NCI-H1092 (cell line): ENCODE data around the gene UBE3D.
"Not testable (repeated sequence)": the region's sequence is repeated elsewhere in the genome, so short reads cannot be mapped to it uniquely, and the experiment has no call there.

ENCODE experiments used
- DNase-seq: peaks from one replicate; lab custom pipeline; 2025; lab: John Stamatoyannopoulos, UW

Gene UBE3D

DNA sequence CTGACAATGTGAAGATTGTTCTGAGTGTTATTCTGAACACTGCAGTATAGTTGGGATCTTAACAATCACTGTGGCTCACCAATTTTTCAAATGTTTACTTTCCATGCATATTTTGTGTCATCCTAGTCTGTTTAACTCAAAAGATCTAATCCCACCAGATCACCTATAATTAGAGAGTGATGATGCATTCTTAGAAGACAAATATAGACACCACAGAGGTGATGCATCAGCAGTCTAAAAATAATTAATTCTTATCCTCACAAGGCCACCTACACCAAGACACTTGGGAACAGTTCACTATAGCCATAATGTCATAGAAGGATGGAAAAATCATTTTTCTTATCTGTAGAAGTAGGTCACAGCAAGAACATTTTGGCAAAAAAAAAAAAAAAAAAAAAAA lies 154.8 kb downstream of the UBE3D start:
- no peak for DNase-seq

DNA sequence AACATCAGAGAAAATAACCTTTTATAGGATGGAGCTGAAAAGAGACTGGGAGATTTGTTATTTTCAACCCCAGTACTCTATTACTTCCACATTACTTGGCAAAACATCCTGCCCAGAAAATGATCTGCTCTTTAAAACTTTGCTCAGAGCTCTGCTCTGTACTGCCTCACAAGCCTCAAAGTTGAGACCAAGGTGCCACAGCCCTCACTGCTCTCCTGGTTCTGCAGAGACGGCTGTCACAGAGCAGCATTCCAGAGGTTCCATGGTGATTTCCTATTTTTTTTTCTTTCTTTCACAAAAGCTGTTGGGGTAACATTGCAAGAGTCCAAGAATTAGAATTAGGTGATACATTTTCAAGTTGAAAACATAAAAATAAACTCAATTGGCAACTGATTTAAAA lies 155.2 kb downstream of the UBE3D start:
- DNase-seq, result no peak

DNA sequence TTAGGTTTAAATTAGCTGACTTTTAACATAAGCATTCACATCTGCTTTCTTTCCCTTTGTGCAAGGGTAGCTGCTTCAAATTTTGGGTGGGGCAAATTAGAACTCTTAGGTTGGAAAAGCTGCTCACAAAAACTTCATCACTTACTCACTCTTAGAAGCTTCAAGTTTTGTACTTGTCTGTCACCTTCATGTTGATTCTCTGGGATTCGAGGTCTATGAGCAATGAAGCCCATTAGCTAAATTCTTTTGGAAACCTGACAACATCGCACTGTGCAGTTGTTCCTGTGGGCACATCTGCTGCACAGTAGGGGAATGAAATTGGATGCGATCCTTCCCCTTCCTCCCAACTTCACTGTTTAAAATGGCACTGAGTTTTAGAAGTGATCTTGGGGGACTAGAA lies 156.1 kb downstream of the UBE3D start:
- no peak for DNase-seq

DNA sequence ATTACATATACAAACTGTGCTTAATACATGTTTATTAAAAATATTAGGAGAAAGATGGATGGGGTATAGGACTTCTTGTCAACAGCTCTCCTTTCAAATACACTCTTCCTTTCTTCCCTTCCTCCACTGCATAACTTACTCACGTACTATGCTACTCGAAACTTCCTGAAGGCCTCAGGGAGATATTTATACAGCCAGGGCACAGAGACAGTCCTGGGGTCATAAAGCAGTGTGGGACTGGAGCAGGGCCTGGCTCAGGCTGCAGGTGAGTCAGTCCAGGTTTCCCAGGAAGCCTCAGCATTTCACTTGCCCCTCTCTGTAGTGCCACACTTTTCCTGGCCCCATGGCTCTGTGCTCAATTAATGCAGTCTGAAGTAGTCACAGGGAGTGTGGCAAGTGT lies 157.0 kb downstream of the UBE3D start:
- DNase-seq, result no peak

DNA sequence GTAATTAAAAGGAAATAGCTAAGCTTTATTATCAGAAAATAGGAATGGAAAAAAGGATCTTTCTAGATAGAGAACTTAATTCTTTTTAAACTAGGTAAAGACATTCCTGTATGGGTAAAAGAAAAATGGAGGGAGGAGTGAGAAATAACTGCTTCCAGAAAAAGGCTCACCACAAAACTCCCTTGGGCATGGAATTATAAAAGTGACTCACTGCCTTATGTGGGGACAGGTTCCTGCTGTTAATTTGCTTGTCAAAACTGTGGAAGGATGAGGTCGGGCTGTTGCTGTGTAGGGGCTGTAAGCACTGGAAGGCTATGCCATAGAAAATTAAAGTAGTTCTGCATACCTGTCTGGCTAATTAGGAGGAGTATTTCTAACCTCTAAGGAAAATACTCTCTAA lies 158.7 kb downstream of the UBE3D start:
- no peak for DNase-seq

DNA sequence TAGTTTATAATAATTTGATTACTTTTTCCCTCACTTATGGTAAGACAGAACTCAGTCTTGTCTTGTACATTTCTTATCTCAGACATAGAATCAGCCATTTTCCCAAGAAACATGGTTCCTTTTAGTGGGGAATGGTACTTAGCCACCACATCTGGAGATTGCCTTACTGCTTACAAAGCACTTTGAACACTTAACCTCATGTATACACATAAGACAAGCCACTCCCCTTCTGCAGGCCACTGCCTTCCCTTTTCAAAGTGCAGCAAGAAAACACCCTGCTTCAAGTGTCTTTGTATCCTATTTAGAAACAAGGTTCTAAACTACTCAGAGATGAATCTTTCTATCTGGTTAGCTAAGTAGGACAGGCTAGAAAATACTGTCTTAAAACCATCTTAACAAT lies 159.2 kb downstream of the UBE3D start:
- DNase-seq, result no peak

DNA sequence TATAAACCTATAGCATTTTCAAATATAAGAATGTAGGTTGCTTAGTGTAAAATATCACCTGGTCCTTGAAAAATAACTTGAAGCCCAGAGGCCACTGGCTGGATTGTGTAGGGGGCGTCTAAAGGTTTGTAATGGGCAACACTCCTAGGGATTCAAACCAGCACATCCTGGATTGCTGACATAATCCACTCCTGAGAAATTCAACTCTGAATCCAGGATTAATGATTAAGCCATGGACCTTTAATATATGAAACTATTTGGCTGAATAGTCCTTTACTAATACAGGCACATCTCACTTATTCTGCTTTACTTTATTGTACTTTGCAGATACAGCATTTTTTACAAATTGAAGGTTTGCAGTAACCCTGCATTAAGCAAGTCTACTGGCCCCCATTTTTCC lies 160.8 kb downstream of the UBE3D start:
- DNase-seq, result no peak

DNA sequence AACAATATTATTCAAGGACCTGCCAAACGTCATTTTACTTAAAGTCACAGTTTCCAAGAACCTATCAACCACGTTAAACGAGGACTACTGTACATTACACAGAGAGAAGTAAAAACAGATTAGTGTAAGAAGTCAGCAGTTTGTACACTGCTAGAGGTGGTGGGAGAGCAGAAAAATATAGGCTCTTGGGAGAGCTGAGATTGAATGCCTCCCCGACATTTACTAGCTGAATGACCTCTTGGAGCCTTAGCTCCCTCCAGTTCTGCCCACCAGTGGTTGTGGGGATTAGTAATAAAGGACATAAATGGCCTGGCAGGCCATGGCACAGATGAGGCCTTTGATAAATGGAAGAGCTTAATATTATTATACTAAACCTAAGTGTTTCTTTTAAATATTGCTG lies 161.4 kb downstream of the UBE3D start:
- DNase-seq, result no peak

DNA sequence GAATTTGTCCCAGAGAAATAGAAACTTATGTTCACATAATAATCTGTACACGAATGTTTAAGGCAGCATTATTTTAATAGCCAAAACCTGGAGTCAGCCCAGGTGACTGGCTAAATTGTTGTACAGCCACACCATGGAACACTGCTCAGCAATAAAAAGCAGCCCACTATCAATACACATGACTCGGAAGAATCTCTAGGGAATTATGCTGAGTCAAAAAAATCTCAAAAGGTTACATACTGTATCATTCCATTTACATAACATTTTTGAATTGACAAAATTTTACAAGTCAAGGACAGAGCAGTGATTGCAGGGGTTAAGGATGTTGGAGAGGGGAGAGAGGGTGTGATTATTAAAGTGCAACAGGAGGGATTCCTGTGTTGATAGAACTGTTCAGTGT lies 163.4 kb downstream of the UBE3D start:
- DNase-seq, result no peak

DNA sequence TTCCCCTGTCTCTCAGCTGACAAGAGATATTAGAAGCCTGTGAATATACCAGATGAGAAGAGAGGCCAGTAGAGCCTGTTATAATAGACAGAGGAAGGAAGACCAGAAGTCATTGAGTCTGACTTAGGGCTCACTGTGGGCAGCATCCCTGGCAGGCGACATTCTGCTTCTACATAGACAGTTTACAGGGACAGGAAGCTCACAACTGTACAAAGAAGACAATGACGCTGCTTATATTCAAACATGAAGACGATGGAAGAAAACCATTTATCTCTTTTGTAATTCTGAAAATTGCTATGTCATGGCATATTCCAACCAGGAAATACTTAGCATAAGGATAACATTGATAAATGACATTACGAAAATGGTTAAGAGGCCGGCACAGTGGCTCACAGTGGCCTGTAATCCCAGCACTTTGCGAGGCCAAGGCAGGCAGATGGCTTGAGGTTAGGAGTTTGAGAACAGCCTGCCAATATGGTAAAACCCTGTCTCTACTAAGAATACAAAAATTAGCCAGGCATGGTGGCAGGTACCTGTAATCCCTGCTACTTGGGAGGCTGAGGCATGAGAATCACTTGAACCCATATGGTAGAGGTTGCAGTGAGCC lies 170.9 kb downstream of the UBE3D start:
- no peak for DNase-seq

DNA sequence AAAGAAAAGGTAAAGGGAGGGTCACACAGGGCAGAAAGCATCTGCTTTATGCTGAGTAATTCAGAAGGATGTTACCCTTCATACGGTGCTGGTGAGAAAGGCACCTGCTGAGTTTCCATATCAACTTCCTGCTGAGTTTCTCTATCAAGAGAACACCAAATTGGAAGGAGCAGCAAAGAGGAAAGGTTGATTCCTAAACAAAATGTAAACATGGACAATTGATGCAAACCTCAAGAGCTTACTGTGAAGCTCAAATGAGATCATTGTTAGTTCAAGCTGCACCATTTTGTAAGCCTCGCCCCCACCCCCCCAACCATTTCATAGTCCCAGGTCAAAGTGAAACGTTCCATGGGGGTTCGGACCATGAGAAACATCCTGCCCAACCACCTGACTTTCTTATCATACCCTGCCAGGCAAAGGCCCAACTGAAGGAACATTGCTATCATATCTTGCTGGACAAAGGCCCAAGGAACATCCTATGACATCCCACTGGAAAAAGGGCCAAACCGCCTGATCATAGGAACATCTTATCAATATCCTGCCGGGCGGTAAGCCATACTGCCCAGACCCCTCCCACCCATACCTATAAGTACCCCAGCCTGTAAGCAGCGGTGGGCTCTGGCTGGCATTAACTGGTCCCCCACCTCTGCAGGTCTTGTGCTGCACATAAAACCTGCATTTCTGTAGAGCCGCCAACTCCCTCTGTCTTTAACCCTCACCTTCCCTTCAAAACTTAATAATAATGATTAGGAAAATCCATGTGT lies 171.6 kb downstream of the UBE3D start:
- no peak for DNase-seq

DNA sequence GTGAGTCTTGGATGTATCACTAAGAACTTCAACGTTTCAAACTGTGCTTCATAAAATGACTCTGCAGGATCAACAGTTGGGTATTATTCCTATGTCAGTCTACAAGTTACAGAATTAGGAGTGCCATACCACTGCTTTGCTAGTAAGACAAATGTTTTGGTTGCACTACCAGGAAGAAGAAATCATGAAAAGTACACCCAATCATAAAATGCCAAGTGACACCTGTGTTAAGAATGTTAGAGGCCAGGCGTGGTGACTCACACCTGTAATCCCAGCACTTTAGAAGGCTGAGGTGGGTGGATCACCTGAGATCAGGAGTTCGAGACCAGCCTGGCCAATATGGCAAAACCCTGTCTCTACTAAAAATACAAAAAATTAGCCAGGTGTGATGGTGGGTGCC lies 174.1 kb downstream of the UBE3D start:
- not testable (repeated sequence) for DNase-seq

DNA sequence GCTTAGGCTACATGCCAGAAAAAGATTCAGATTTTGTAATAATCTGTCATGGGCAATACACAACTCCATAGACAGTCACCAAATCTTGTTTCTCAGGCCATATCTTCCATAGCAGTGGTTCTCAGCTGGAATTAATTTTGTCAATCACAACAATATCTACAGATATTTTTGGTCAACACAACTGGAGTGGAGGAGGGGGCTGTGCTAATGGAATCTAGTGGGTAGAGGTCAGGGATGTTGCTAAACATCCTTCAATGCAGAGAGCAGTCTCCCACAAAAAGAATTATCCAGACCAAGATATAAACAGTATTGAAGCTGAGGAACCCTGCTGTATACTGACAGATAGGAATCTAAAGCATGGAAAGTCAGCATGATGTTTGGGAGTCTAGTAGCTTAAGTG lies 174.6 kb downstream of the UBE3D start:
- no peak for DNase-seq

DNA sequence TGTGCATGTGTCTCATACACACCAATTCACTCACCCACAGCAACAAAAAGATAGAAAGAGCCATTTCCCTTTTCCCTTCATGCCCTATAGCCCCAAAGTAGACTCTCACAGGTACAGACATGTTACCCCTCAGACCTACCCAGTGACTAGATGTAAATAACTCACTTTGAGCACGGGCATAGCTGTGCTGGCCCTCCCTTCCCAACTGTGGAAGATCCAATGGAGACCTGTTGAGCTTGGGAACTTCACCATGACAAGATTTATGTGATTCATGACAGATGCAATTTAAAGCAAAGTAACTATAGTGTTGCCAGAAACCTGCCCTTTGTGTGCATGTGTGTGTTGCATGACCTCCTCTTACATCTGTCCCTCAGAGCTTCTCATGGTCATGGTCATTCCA lies 175.4 kb downstream of the UBE3D start:
- DNase-seq, result no peak

DNA sequence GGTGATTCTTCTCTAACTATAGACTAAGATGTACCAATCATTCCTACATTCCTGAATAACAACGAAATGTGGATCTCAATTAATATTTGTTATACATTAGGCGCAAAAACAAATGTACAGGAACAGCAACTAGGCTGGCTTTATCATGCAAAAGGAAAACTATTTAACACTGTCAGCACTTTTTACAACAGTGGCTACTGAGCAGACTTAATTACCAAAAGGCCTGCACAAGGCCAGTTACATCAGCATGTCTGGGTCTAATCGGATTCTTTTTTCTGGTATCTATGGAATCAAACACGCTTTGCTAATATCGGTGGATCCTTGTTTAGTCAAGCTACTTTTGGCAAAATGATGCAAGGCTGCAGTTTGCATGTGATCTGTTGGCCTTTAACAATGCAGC lies 176.5 kb downstream of the UBE3D start:
- DNase-seq, result no peak

DNA sequence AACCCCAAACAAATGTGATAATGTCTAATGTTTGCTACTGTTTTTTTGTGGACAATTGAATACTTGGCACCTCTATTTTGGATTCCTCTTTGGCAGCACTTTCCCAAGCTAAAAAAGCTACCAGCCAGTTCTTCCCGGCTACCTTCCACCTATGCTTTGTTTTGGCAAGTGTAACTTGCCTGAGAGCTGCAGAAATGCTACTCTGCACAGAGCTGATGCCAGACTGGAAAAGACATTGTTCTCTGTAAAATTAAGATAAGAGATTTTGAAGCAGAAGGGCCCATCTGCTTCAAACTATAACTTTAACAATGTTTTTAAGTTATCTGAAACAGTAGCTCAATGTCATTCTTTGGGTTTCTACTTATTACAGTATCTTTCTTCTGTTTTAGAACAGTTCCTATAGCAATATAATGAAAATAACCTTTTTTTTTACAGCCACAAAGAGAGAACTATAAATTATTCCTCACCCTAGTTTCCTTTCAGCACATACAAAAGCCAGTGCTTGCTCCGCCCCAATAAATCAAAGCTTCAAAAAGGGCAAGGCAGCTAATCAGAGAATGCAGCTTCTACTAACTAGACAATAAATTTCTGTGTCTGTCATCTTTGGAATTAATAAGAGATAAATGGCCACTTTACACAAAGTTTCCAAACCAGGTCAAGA lies 183.1 kb downstream of the UBE3D start:
- DNase-seq, result no peak

DNA sequence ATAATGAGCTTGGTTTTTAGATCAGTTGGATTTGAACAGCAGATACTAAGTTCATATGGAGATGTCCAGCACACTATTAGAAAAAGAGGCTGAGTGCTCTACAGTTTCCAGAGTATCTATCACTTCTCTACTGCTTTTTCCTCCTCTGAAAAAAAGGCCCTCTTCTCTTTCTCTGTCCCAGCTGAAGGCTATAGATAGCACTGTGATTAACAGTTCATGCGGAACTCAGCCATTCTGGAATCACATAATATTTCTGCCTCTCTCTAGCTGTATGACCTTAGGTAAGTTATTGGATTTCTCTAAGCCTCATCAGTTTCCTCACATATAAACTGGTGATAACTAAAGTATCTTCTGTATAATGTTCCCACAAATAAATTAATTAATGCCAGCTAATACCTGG lies 184.1 kb downstream of the UBE3D start:
- DNase-seq, result no peak

DNA sequence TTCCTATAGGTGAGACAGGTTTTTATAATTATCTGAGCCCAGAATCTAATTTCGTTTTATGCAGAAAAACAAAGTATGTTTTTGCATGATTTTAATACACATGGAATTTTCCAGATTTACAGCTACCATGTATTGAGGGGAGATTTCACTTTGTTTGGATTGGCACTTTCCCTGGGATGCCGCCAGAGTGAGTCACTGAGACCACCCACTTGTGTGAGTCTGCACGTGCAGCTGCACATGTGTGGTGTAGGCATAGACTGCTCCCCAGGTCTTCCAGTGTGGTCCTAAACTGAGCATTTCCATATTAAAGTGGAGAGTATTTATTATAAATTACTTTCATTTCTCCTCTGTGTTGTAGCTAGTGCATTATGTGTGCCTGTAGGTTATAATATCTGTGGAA lies 186.8 kb downstream of the UBE3D start:
- no peak for DNase-seq

DNA sequence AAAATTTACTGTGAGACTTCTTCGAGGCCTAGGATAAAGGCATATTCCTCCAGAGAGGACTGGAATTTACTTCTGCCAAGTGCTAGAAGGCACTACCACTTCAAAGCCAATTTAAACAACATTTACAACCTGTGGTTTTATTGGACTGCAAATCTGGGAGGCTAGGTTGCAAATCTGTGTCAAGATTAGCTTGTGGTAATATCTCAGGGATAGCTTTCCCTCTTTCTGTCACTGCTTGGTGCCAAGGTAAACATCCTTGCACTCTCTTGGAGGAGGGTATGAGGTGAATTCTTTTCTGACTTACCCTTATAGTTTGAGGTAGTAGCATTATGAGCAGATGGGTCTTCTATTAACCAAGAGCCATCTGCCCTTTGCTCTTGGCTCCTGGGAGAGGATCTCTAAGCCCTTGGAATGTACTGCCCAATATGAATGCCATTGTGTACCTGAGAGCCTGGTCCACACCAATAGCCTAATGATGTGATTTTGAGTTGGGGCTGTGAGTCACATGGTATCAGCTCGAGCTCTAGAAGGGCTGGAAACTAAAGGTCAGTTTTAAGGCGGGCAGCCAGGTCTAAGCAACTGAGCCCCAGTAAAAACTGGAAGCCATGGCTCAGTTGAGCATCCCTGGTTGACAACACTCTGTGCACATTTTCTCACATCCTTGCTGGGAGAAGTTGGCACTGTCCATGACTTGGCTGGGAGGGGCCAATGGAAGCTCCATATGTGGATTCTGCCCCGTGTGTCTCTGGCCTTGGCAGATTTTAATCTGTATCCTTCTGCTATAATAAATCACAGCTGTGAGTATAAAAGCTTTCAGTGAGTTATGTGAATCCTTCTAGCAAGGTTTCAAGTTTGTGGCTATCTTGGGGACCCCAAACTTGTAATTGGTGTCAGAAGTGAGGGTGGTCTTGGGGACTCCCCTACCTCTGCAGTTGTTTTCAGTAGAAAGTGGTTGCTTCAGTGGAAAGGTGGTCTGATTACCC lies 188.1 kb downstream of the UBE3D start:
- no peak for DNase-seq

DNA sequence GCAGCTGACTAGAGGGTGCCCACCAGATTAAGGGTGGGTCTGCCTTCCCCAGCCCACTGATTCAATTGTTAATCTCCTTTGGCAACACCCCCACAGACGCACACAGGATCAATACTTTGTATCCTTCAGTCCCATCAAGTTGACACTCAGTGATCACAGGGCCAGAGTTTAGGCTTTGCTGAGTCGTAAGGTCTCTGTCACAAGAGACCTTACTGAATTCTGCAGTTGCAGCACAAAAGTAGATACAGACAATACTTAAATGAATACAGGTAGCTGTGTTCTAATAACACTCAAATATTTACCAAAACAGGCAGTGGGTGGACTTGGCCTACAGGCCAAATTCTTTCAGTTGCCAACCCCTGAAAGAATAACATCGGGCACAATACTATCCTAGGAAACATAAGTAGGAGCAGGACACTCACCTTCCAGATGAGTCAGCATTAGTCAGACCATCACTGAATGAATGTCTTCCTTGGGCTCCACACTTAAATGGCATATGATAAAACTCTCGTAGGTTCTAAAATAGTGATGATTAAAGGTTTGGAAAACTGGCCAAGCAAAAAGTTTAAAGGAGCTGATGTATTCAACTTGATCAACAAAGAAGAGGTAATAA lies 190.0 kb downstream of the UBE3D start:
- no peak for DNase-seq

DNA sequence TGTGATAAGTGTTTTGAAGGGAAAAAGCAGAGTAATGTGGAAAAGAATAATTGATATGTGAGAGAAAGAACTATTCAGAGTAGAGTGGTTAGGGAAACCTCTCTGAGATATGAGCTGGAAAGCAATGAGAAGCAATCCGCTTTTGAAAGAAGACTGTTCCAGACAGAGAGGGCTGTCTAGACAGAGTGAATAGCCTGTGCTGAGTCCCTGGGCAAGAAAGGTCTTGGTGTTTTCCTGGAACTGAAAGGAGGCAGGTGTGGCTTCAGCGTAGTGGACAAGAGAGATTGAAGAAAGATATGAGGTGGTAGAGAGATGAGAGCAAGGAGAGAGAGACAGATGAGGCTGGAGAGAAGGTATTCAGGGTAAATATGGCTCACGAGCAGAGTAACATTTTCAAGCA lies 190.8 kb downstream of the UBE3D start:
- no peak for DNase-seq

DNA sequence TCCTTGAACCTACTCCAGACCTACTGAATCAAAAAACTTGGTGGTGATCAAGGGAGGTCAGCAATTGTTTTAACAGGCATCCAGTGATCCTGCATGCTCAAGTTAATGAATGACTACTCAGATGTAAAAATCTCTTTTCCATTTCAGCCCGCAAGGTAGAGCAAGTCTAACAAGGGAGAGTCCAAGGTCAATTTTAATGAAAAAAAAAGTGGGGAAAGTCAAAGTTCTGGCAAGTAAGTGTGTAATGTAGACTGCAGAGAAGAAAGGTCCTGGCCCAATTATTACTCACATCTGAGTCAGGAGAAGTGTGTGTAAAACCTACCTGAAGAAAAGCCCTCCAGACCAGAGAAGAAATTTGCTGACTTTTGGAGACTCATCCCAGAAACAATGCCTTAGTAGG lies 193.5 kb downstream of the UBE3D start:
- DNase-seq, result no peak
